GM12878 (cell line): ENCODE measurements around the gene NKAP. TPM values are rescaled to one million over a fixed set of nuclear protein-coding genes. Genes with fewer than 3 reads are reported as not detected.

Experiments
- ATAC-seq: fragments of 200-7000 bp; cut with Tn5 transposase; 3 replicates; pipeline ENCODE4 v1.9.1; 2020; ENCODE audit warnings: mild to moderate bottlenecking, moderate library complexity
- BruUV-seq: library from RNA; stranded (reverse); fragments of 400-500 nt; replicated peaks from 2 replicates; lab custom pipeline; 2021; lab: Mats Ljungman, UMichigan
- CTCF ChIA-PET: fragments of 300-600 bp; sonication (Branson Sonifier 250); formaldehyde crosslinking; extraction: SDS; loops from one replicate; lab custom pipeline; 2021; ENCODE audit warnings: inconsistent platforms; lab: Yijun Ruan, JAX
- POLR2A ChIA-PET: fragments of 350-600 bp; formaldehyde crosslinking; extraction: SDS; loops from one replicate; lab custom pipeline; 2021; ENCODE audit warnings: inconsistent platforms; lab: Charles Lee
- RAD21 ChIA-PET: fragments of 300-600 bp; sonication (Branson Sonifier 250); formaldehyde crosslinking; loops from one replicate; lab custom pipeline; 2023; ENCODE audit warnings: antibody characterized with exemption; ENCODE audit not compliant: unreplicated experiment; lab: Charles Lee
- SMC1A ChIA-PET: fragments of 300-600 bp; sonication (Branson Sonifier 250); formaldehyde crosslinking; loops from one replicate; lab custom pipeline; 2023; ENCODE audit not compliant: unreplicated experiment, uncharacterized antibody; lab: Charles Lee
- DNase-seq: peaks from one replicate; pipeline ENCODE4 v3.0.0-alpha.2; 2011; ENCODE audit warnings: low read depth, low spot score
- FAIRE-seq: peaks from 3 replicates; lab custom pipeline; 2011; peaks lifted over from hg19 to GRCh38; lab: Jason Lieb, UNC
- H2AFZ ChIP-seq: 2 replicates; pipeline ENCODE4 v1.6.0; 2011; ENCODE audit warnings: low read depth, low read length, control low read depth; ENCODE audit not compliant: control insufficient read depth
- H3K27ac ChIP-seq: 2 replicates; pipeline ENCODE4 v1.5.1; 2011; ENCODE audit warnings: control low read depth; ENCODE audit not compliant: control insufficient read depth, insufficient read depth
- H3K27me3 ChIP-seq, 2 experiments: replicated peaks in 1 of 2; 2 replicates each; pipeline versions ENCODE4 v1.6.0 to v1.6.1; 2011; ENCODE audit warnings: low read length in 1 of 2; ENCODE audit not compliant: control insufficient read depth in 2 of 2, insufficient read depth in 2 of 2
- H3K36me3 ChIP-seq, 2 experiments: 2 replicates each; pipeline ENCODE4 v1.5.1; 2011; ENCODE audit warnings: low read length in 1 of 2; ENCODE audit not compliant: control insufficient read depth in 2 of 2, insufficient read depth in 2 of 2
- H3K4me1 ChIP-seq: 2 replicates; pipeline ENCODE4 v1.6.1; 2011; ENCODE audit warnings: mild to moderate bottlenecking, low read length, moderate library complexity, mixed read lengths; ENCODE audit not compliant: control insufficient read depth, insufficient read depth
- H3K4me2 ChIP-seq: 2 replicates; pipeline ENCODE4 v1.6.0; 2011; ENCODE audit warnings: control low read depth; ENCODE audit not compliant: control insufficient read depth, insufficient read depth
- H3K4me3 ChIP-seq: fragments of 200-600 bp; sonication (generic); 2 replicates; pipeline ENCODE4 v1.5.1; 2016
- H3K79me2 ChIP-seq: 2 replicates; pipeline ENCODE4 v1.6.0; 2011; ENCODE audit warnings: low read length; ENCODE audit not compliant: control insufficient read depth, insufficient read depth
- H3K9ac ChIP-seq: 2 replicates; pipeline ENCODE4 v1.8.0; 2011; ENCODE audit warnings: low read length, control low read depth, mixed read lengths; ENCODE audit not compliant: control insufficient read depth, insufficient read depth
- H3K9me3 ChIP-seq: replicated peaks from 3 replicates; pipeline ENCODE4 v1.5.1; 2011; ENCODE audit warnings: mild to moderate bottlenecking, low read length; ENCODE audit not compliant: control insufficient read depth, insufficient read depth
- H4K20me1 ChIP-seq: 2 replicates; pipeline ENCODE4 v1.6.0; 2011; ENCODE audit not compliant: control insufficient read depth, insufficient read depth
- ASH2L ChIP-seq: fragments of 300-600, 200-600 bp; sonication (generic); IDR thresholded peaks from 2 replicates; pipeline ENCODE4 v1.6.1; 2017; ENCODE audit warnings: low read depth, mild to moderate bottlenecking, borderline replicate concordance
- EZH2 ChIP-seq: IDR thresholded peaks from 2 replicates; pipeline ENCODE4 v1.6.1; 2012; ENCODE audit warnings: low read depth, mild to moderate bottlenecking, control low read depth, inconsistent platforms, low read length, borderline replicate concordance; ENCODE audit not compliant: control insufficient read depth
- GATAD2B ChIP-seq: fragments of 450-650 bp; conservative IDR thresholded peaks from 2 replicates; pipeline ENCODE4 v1.6.1; 2017; ENCODE audit warnings: low read depth, mild to moderate bottlenecking, moderate library complexity
- LARP7 ChIP-seq: fragments of 450-650 bp; IDR thresholded peaks from 2 replicates; pipeline ENCODE4 v1.6.1; 2017; ENCODE audit warnings: mild to moderate bottlenecking
- MTA3 ChIP-seq: IDR thresholded peaks from 2 replicates; pipeline ENCODE4 v1.6.1; 2012; ENCODE audit warnings: low read length, inconsistent platforms, borderline replicate concordance
- MYB ChIP-seq: fragments of 150-350 bp; IDR thresholded peaks from 2 replicates; pipeline ENCODE4 v1.6.1; 2014; ENCODE audit warnings: mild to moderate bottlenecking, low read depth, low read length, borderline replicate concordance
- MYC ChIP-seq: IDR thresholded peaks from 2 replicates; pipeline ENCODE4 v1.6.1; 2011; ENCODE audit warnings: mild to moderate bottlenecking, low read length, moderate library complexity, inconsistent platforms; ENCODE audit not compliant: insufficient read depth, insufficient replicate concordance, insufficient read length, severe bottlenecking
- NFYA ChIP-seq: IDR thresholded peaks from 2 replicates; pipeline ENCODE4 v1.6.1; 2011; ENCODE audit warnings: low read depth, mild to moderate bottlenecking, low read length, improper control_type of control experiment, borderline replicate concordance
- RAD51 ChIP-seq: fragments of 450-650 bp; IDR thresholded peaks from 2 replicates; pipeline ENCODE4 v1.6.1; 2016; ENCODE audit warnings: moderate library complexity, mild to moderate bottlenecking, inconsistent platforms
- RB1 ChIP-seq: fragments of 450-650 bp; formaldehyde crosslinking; IDR thresholded peaks from 2 replicates; pipeline ENCODE4 v1.6.1; 2017; ENCODE audit warnings: mild to moderate bottlenecking, borderline replicate concordance
- RCOR1 ChIP-seq: conservative IDR thresholded peaks from 2 replicates; pipeline ENCODE4 v1.6.1; 2012; ENCODE audit warnings: low read depth, low read length, improper control_type of control experiment
- RUNX3 ChIP-seq: IDR thresholded peaks from 2 replicates; pipeline ENCODE4 v1.6.1; 2012; ENCODE audit warnings: low read length, inconsistent platforms
- SMAD5 ChIP-seq: IDR thresholded peaks from 2 replicates; pipeline ENCODE4 v1.6.1; 2016; ENCODE audit warnings: antibody characterized with exemption, low read depth
- TARDBP ChIP-seq: IDR thresholded peaks from 2 replicates; pipeline ENCODE4 v1.6.1; 2016; ENCODE audit warnings: borderline replicate concordance
- TCF12 ChIP-seq: IDR thresholded peaks from 2 replicates; pipeline ENCODE4 v1.6.1; 2011; ENCODE audit warnings: low read depth, mild to moderate bottlenecking, low read length
- WGBS: methylation state at CpG from one replicate; pipeline ENCODE4 v1.1.6; 2016; ENCODE audit warnings: low lambda C conversion rate; ENCODE audit not compliant: insufficient replicate concordance, insufficient coverage; ENCODE audit errors: missing lambda C conversion rate; 5-methylcytosine and 5-hydroxymethylcytosine counted together
- in situ Hi-C: fragments of 300-500 bp; cut with MboI; formaldehyde crosslinking; loops from 9 replicates; pipeline ENCODE4 v1.14.3; 2018; ENCODE audit warnings: mixed read lengths
- intact Hi-C: fragments of 100-400 bp; cut with micrococcal nuclease; formaldehyde crosslinking; loops from one replicate; pipeline ENCODE4 v1.14.2; 2022; ENCODE audit not compliant: unreplicated experiment
- polyA plus RNA-seq, 11 experiments: library from polyadenylated mRNA; depleted of rRNA in 4 of 11; unstranded in 6 of 11; stranded (reverse) in 5 of 11; fragments of >200 nt; fragmentation: Nextera tagmentation in 4 of 11; fragmentation: Illumina TruSeq in 1 of 11; extraction: Ambion mirVana in 4 of 11; extraction: Trizol in 1 of 11; gene quantifications; 1 replicate in 1 of 11; 2 replicates in 10 of 11; pipeline versions ENCODE4 v1.2.1 to v1.2.3, GENCODE V29; 2011 to 2016; ENCODE audit warnings: inconsistent platforms in 2 of 11, missing spikeins in 2 of 11, low read depth in 1 of 11
- total RNA-seq, 4 experiments: library from RNA; depleted of rRNA in 3 of 4; stranded (reverse); fragments of >200 nt in 3 of 4; fragmentation: Illumina TruSeq in 1 of 4; extraction: Trizol in 1 of 4; gene quantifications; 2 replicates each; pipeline versions ENCODE4 v1.2.1 to v1.2.3, GENCODE V29; 2013 to 2021
- TF ChIP-seq, protein P1 (sequence below): fragments of 450-650 bp; IDR thresholded peaks from 2 replicates; pipeline ENCODE4 v1.6.1; 2018; ENCODE audit warnings: mild to moderate bottlenecking, low read depth, moderate library complexity; ENCODE audit not compliant: partially characterized antibody
- TF ChIP-seq, protein P2 (sequence below): fragments of 450-650 bp; IDR thresholded peaks from 2 replicates; pipeline ENCODE4 v1.6.1; 2016; ENCODE audit warnings: mild to moderate bottlenecking, moderate library complexity, borderline replicate concordance

Gene NKAP
- total and polyA plus RNA-seq, 10 of the 15 experiments (the other 5 are each of a cell fraction or from before 2014, with no cell fraction given), result 2.4 to 6.9 (median 5.3) TPM

DNA sequence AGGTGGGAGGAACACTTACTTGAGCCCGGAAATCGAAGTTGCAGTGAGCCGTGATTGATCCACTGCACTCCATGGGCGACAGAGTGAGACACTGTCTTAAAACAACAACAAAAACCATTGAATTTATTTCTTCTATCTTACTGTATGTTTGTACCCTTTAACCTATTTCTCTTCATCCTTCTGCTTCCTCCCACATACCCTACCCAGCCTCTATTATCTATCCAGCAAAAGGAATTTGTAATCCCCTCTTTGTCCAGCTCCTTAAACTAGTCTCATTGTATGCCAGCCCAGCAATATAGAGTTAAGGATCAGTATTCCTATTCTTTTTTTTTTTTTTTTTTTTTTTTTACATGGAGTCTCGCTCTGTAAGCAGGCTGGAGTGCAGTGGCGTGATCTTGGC lies 1.9 kb upstream of the NKAP start:
- ATAC-seq (no peak), FAIRE-seq (no peak)
- Histone ChIP-seq H4K20me1 (no peaks in the 10 kb centered on the region), H3K27me3 (no peaks in the 10 kb centered on the region; a peak in 1 of 4 replicates), H3K4me1 (no peaks in the 10 kb centered on the region), H3K9me3 (no peaks in the 10 kb centered on the region), H3K27ac (no peak overlapping the region)
- 51% methylated on average over 4 of the region's 6 CpGs for WGBS
- in situ Hi-C loops (no loop called here), intact Hi-C loops (no loop called here)
- no TSS peak for BruUV-seq
- CTCF ChIA-PET, result interaction anchor here (1.2 kb wide), 1 partner anchor 12 kb away, joined by 4 read pairs; no protein-coding TSS in a partner anchor
- TF ChIP-seq RAD51, result no peak
- TF ChIP-seq LARP7, result no peak
- TF ChIP-seq EZH2, result no peak
- no peak for TF ChIP-seq MYB
- TF ChIP-seq, protein P1, sequence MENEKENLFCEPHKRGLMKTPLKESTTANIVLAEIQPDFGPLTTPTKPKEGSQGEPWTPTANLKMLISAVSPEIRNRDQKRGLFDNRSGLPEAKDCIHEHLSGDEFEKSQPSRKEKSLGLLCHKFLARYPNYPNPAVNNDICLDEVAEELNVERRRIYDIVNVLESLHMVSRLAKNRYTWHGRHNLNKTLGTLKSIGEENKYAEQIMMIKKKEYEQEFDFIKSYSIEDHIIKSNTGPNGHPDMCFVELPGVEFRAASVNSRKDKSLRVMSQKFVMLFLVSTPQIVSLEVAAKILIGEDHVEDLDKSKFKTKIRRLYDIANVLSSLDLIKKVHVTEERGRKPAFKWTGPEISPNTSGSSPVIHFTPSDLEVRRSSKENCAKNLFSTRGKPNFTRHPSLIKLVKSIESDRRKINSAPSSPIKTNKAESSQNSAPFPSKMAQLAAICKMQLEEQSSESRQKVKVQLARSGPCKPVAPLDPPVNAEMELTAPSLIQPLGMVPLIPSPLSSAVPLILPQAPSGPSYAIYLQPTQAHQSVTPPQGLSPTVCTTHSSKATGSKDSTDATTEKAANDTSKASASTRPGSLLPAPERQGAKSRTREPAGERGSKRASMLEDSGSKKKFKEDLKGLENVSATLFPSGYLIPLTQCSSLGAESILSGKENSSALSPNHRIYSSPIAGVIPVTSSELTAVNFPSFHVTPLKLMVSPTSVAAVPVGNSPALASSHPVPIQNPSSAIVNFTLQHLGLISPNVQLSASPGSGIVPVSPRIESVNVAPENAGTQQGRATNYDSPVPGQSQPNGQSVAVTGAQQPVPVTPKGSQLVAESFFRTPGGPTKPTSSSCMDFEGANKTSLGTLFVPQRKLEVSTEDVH, result no peak
- no peak for TF ChIP-seq RCOR1
- no peak for TF ChIP-seq RUNX3
- no peak for TF ChIP-seq MTA3
- no peak for TF ChIP-seq NFYA
- TF ChIP-seq RB1, result no peak
- TF ChIP-seq MYC, result no peak
- TF ChIP-seq ASH2L, result no peak
- TF ChIP-seq SMAD5, result no peak
- no peak for TF ChIP-seq TCF12
- no peak for TF ChIP-seq GATAD2B
- TF ChIP-seq, protein P2, sequence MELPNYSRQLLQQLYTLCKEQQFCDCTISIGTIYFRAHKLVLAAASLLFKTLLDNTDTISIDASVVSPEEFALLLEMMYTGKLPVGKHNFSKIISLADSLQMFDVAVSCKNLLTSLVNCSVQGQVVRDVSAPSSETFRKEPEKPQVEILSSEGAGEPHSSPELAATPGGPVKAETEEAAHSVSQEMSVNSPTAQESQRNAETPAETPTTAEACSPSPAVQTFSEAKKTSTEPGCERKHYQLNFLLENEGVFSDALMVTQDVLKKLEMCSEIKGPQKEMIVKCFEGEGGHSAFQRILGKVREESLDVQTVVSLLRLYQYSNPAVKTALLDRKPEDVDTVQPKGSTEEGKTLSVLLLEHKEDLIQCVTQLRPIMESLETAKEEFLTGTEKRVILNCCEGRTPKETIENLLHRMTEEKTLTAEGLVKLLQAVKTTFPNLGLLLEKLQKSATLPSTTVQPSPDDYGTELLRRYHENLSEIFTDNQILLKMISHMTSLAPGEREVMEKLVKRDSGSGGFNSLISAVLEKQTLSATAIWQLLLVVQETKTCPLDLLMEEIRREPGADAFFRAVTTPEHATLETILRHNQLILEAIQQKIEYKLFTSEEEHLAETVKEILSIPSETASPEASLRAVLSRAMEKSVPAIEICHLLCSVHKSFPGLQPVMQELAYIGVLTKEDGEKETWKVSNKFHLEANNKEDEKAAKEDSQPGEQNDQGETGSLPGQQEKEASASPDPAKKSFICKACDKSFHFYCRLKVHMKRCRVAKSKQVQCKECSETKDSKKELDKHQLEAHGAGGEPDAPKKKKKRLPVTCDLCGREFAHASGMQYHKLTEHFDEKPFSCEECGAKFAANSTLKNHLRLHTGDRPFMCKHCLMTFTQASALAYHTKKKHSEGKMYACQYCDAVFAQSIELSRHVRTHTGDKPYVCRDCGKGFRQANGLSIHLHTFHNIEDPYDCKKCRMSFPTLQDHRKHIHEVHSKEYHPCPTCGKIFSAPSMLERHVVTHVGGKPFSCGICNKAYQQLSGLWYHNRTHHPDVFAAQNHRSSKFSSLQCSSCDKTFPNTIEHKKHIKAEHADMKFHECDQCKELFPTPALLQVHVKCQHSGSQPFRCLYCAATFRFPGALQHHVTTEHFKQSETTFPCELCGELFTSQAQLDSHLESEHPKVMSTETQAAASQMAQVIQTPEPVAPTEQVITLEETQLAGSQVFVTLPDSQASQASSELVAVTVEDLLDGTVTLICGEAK, result no peak
- TF ChIP-seq TARDBP, result no peak
- TF ChIP-seq, all 136 proteins: peak for 0
- Histone ChIP-seq H3K4me3 (no peak overlapping the region), H2AFZ (no peak overlapping the region), H3K4me2 (no peak overlapping the region), H3K36me3 (no peaks in the 10 kb centered on the region), H3K79me2 (peaks cover 14% of the 10 kb centered on the region), H3K9ac (no peak overlapping the region)
- ChIA-PET POLR2A (no interaction called here), RAD21 (no interaction called here), SMC1A (no interaction called here)
- no peak for DNase-seq
